Heart left ventricle (tissue), 13 donors: ENCODE measurements around the gene ZBTB20.

ENCODE experiments used
- POLR2A ChIP-seq, 2 donors: fragments of 450-650 bp; IDR thresholded peaks; one replicate each; pipeline ENCODE4 v1.6.1; 2017; ENCODE audit warnings: antibody characterized with exemption in 2 of 2, mild to moderate bottlenecking in 2 of 2, moderate library complexity in 2 of 2
- TF ChIP-seq, protein P1 (sequence below), 12 donors: fragments of 200-600 bp; sonication (generic) in 4 of 12; IDR thresholded peaks; one replicate each; pipeline versions ENCODE4 v1.5.0 to v1.8.0; 2018 to 2022; ENCODE audit warnings: antibody characterized with exemption in 12 of 12, mild to moderate bottlenecking in 5 of 12
- donor health status: ischemic (EF 13 %, LVEDD 7.1; RV severe dilation, severe dysfunction).
- donor health status: DM: no; HTN: yes; CAD: no.
- donor health status: DM: no; HTN: no; CAD: no.
- donor health status: ischemic (EF 25% LVEDD 6.9; RV normal size, moderate dysfunction).
- donor health status: ischemic (EF 25% LVEDD 5.7; RV mildly dilated, moderate dysfunction).
- donor health status: ischemic (EF 35%, LVEDD 5.7; RV mildly dilated, moderate dysfunction).
- donor health status: nonischemic (EF 11% LVEDD 7.7; RV severe dilation, severe dysfunction).
- donor health status: DM: yes; HTN: yes; CAD: no.
- donor health status: PGD.
- donor health status: ischemic (EF 29% LVEDD 5.4; RV normal size, mild dysfunction).
- donor health status: nonischemic (EF 23%, LVEDD 6.1; RV moderate dilation, normal function).

DNA sequence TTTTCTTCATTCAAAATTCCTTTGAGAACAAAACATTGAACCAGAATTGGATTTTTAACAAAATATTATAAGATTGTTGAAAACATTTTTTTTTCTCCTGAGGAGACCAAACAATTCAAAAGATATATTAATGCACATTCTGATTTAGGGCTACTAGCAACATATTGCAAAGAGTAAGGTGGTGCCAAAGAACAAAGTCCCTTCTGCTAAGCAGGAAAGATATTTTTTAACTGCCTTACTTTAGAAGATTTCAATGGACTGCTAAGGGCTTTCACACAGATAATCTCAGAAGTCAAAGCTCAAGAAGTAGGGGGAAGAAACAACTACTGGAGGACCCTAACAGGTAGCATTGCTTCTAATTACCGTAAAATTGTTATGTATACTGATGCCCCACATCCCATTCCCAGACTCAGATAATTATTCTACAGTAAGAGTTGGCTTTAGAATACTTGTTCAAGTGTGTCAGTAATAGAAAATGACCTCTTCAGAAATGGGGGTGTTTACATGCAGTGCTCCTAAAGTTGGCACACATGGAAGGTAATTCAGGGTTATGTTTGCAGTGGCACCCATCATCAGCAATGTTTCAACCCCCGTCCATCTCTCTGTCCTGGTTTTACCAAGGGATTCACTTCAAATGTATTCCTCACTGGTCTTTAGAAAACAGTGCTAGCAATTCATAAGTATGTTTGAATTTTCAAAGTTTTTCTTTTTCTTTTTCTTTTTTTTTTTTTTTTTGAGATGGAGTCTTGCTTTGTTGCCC, 354.7 kb downstream of the ZBTB20 start:
- TF ChIP-seq, protein P1, sequence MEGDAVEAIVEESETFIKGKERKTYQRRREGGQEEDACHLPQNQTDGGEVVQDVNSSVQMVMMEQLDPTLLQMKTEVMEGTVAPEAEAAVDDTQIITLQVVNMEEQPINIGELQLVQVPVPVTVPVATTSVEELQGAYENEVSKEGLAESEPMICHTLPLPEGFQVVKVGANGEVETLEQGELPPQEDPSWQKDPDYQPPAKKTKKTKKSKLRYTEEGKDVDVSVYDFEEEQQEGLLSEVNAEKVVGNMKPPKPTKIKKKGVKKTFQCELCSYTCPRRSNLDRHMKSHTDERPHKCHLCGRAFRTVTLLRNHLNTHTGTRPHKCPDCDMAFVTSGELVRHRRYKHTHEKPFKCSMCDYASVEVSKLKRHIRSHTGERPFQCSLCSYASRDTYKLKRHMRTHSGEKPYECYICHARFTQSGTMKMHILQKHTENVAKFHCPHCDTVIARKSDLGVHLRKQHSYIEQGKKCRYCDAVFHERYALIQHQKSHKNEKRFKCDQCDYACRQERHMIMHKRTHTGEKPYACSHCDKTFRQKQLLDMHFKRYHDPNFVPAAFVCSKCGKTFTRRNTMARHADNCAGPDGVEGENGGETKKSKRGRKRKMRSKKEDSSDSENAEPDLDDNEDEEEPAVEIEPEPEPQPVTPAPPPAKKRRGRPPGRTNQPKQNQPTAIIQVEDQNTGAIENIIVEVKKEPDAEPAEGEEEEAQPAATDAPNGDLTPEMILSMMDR (IDR thresholded peaks at IDR 0.05): no peak
- no peak for TF ChIP-seq POLR2A (IDR thresholded peaks at IDR 0.05)
